ENCODE measurements around the gene NFIX. TPM values are rescaled to one million over a fixed set of nuclear protein-coding genes. Genes with fewer than 3 reads are reported as not detected.
A peak's percentile ranks its signal among the peaks of the same experiment; 100 is the strongest.

The NFIX gene
- total and polyA plus RNA-seq, 5 experiments from 2014 or later, result 0.68 to 8.6 (median 3.2) TPM; not detected in 1

- POLR2A ChIA-PET, result interaction anchor here (0.6 to 1.0 kb wide), 3 partner anchors 30 to 101 kb away, joined by 3 read pairs; no protein-coding TSS in a partner anchor
- Mint-ChIP-seq H3K4me1 (peaks cover 14 to 17% (median 15%) of the 10 kb centered on the region in 4 donors), H3K9me3 (no peaks in the 10 kb centered on the region), H3K27me3 (peaks cover 0 to 6% (median 0%) of the 10 kb centered on the region in 5 donors), H3K27ac (peak overlapping the region in 3 of 10 donors; percentile 64 to 86 (median 85)), H3K4me3 (peak overlapping the region; percentile 79 to 95 (median 84)), H3K36me3 (no peaks in the 10 kb centered on the region)
- ATAC-seq (peak; percentile 31 to 55), DNase-seq (peak in 1 of 10 donors; percentile 24)
These were observed 526 bp downstream of the NFIX start for GRCh38 chr19:12995596-12996405.

- ATAC-seq, result no peak
- H3K4me3 Mint-ChIP-seq, result peak overlapping the region; percentile 66 to 95 (median 77)
- peaks cover 11 to 17% (median 15%) of the 10 kb centered on the region in 4 donors for H3K4me1 Mint-ChIP-seq
- no peaks in the 10 kb centered on the region for H3K36me3 Mint-ChIP-seq
- no peaks in the 10 kb centered on the region for H3K9me3 Mint-ChIP-seq
- peak overlapping the region in 3 of 10 donors; percentile 34 to 64 (median 64) for H3K27ac Mint-ChIP-seq
- no peak for DNase-seq
- H3K27me3 Mint-ChIP-seq, result peaks cover 0 to 5% (median 0%) of the 10 kb centered on the region in 5 donors
- POLR2A ChIA-PET, result interaction anchor here (1.0 kb wide), 1 partner anchor 65 kb away, joined by 3 read pairs; no protein-coding TSS in a partner anchor
These were observed 1.3 kb downstream of the NFIX start for GRCh38 chr19:12996406-12997094.

GRCh38 chr19:12997179-12997966, 2.1 kb downstream of the NFIX start:
- POLR2A ChIA-PET, result no interaction called here
- Mint-ChIP-seq H3K27me3 (peaks cover 0 to 5% (median 0%) of the 10 kb centered on the region in 5 donors), H3K9me3 (no peaks in the 10 kb centered on the region), H3K4me1 (peaks cover 11 to 17% (median 15%) of the 10 kb centered on the region in 4 donors), H3K4me3 (peak overlapping the region in 9 of 10 donors; percentile 56 to 87 (median 76)), H3K27ac (peak overlapping the region in 7 of 10 donors; percentile 18 to 75 (median 57)), H3K36me3 (no peaks in the 10 kb centered on the region)
- DNase-seq (no peak), ATAC-seq (no peak)

- H3K27me3 Mint-ChIP-seq, result peaks cover 0 to 5% (median 0%) of the 10 kb centered on the region in 5 donors
- no peak for ATAC-seq
- H3K4me1 Mint-ChIP-seq, result peaks cover 14 to 17% (median 15%) of the 10 kb centered on the region in 4 donors
- H3K9me3 Mint-ChIP-seq, result no peaks in the 10 kb centered on the region
- peak overlapping the region in 1 of 10 donors; percentile 48 for H3K27ac Mint-ChIP-seq
- POLR2A ChIA-PET, result no interaction called here
- DNase-seq, result no peak
- no peaks in the 10 kb centered on the region for H3K36me3 Mint-ChIP-seq
- peak overlapping the region; percentile 8 to 69 (median 42) for H3K4me3 Mint-ChIP-seq
These were observed 3.0 kb downstream of the NFIX start for GRCh38 chr19:12997967-12998940.

- POLR2A ChIA-PET, result interaction anchor here (1.1 kb wide), 1 partner anchor 13 kb away, joined by 3 read pairs; no protein-coding TSS in a partner anchor
- peaks cover 0 to 5% (median 0%) of the 10 kb centered on the region in 5 donors for H3K27me3 Mint-ChIP-seq
- no peak overlapping the region for H3K4me3 Mint-ChIP-seq
- H3K4me1 Mint-ChIP-seq, result peaks cover under 1 to 9% (median 6%) of the 10 kb centered on the region in 4 donors
- H3K9me3 Mint-ChIP-seq, result no peaks in the 10 kb centered on the region
- no peak overlapping the region for H3K27ac Mint-ChIP-seq
- DNase-seq (no peak), ATAC-seq (no peak)
- H3K36me3 Mint-ChIP-seq, result no peaks in the 10 kb centered on the region
These were observed 5.9 kb downstream of the NFIX start for GRCh38 chr19:13001166-13001501.

- no peaks in the 10 kb centered on the region for H3K9me3 Mint-ChIP-seq
- POLR2A ChIA-PET, result no interaction called here
- no peak for ATAC-seq
- H3K4me3 Mint-ChIP-seq, result no peak overlapping the region
- no peaks in the 10 kb centered on the region for H3K36me3 Mint-ChIP-seq
- peaks cover 0 to 9% (median 6%) of the 10 kb centered on the region in 4 donors for H3K4me1 Mint-ChIP-seq
- no peak for DNase-seq
- H3K27me3 Mint-ChIP-seq, result peaks cover 0 to 5% (median 0%) of the 10 kb centered on the region in 5 donors
- no peak overlapping the region for H3K27ac Mint-ChIP-seq
These were observed 6.4 kb downstream of the NFIX start for GRCh38 chr19:13001502-13002165.

GRCh38 chr19:13002166-13002898, 7.1 kb downstream of the NFIX start:
- ATAC-seq (no peak), DNase-seq (no peak)
- Mint-ChIP-seq H3K27ac (no peak overlapping the region), H3K4me3 (no peak overlapping the region), H3K27me3 (peaks cover 0 to 9% (median 0%) of the 10 kb centered on the region in 5 donors), H3K36me3 (no peaks in the 10 kb centered on the region), H3K9me3 (no peaks in the 10 kb centered on the region), H3K4me1 (peaks cover 0 to 9% (median 1%) of the 10 kb centered on the region in 4 donors)
- POLR2A ChIA-PET, result no interaction called here

- ATAC-seq (no peak), DNase-seq (no peak)
- no peaks in the 10 kb centered on the region for H3K9me3 Mint-ChIP-seq
- POLR2A ChIA-PET, result no interaction called here
- peak overlapping the region in 1 of 10 donors; percentile 32 for H3K27ac Mint-ChIP-seq
- H3K4me3 Mint-ChIP-seq, result peak overlapping the region in 1 of 10 donors; percentile 0
- H3K4me1 Mint-ChIP-seq, result peaks cover 0 to 9% (median 1%) of the 10 kb centered on the region in 4 donors
- peaks cover under 1 to 14% (median 3%) of the 10 kb centered on the region in 5 donors for H3K27me3 Mint-ChIP-seq
- no peaks in the 10 kb centered on the region for H3K36me3 Mint-ChIP-seq
These were observed 7.8 kb downstream of the NFIX start for GRCh38 chr19:13003081-13003480.

- ATAC-seq (no peak), DNase-seq (no peak)
- POLR2A ChIA-PET, result no interaction called here
- peaks cover 3 to 25% (median 10%) of the 10 kb centered on the region in 5 donors for H3K27me3 Mint-ChIP-seq
- no peak overlapping the region for H3K4me3 Mint-ChIP-seq
- peak overlapping the region in 1 of 10 donors; percentile 65 for H3K27ac Mint-ChIP-seq
- no peaks in the 10 kb centered on the region for H3K9me3 Mint-ChIP-seq
- H3K4me1 Mint-ChIP-seq, result peaks cover 0 to 11% (median 1%) of the 10 kb centered on the region in 4 donors
- peaks cover 0 to 7% (median 5%) of the 10 kb centered on the region in 3 donors for H3K36me3 Mint-ChIP-seq
These were observed 9.0 kb downstream of the NFIX start for GRCh38 chr19:13004273-13004672.

- POLR2A ChIA-PET, result interaction anchor here (0.7 kb wide), 1 partner anchor 39 kb away, joined by 4 read pairs; no protein-coding TSS in a partner anchor
- ATAC-seq, result no peak
- peaks cover 0 to 9% (median under 1%) of the 10 kb centered on the region in 4 donors for H3K4me1 Mint-ChIP-seq
These were observed 10.0 kb downstream of the NFIX start for GRCh38 chr19:13005253-13005652.

More at GRCh38 chr19:13005253-13005652, 10.0 kb downstream of the NFIX start:
- Mint-ChIP-seq H3K27me3 (peaks cover 3 to 29% (median 11%) of the 10 kb centered on the region in 5 donors), H3K27ac (peak overlapping the region in 1 of 10 donors; percentile 33), H3K9me3 (no peaks in the 10 kb centered on the region), H3K4me3 (no peak overlapping the region), H3K36me3 (peaks cover 0 to 7% (median 5%) of the 10 kb centered on the region in 3 donors)
- no peak for DNase-seq
